ENCODE measurements around the gene KCND3.

- TF ChIP-seq, protein P1, sequence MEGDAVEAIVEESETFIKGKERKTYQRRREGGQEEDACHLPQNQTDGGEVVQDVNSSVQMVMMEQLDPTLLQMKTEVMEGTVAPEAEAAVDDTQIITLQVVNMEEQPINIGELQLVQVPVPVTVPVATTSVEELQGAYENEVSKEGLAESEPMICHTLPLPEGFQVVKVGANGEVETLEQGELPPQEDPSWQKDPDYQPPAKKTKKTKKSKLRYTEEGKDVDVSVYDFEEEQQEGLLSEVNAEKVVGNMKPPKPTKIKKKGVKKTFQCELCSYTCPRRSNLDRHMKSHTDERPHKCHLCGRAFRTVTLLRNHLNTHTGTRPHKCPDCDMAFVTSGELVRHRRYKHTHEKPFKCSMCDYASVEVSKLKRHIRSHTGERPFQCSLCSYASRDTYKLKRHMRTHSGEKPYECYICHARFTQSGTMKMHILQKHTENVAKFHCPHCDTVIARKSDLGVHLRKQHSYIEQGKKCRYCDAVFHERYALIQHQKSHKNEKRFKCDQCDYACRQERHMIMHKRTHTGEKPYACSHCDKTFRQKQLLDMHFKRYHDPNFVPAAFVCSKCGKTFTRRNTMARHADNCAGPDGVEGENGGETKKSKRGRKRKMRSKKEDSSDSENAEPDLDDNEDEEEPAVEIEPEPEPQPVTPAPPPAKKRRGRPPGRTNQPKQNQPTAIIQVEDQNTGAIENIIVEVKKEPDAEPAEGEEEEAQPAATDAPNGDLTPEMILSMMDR (IDR thresholded peaks at IDR 0.05), result no peak
- no peak for TF ChIP-seq POLR2A (IDR thresholded peaks at IDR 0.05)
Observed at GRCh38 chr1:111976332-111976731, 13.1 kb downstream of the KCND3 start.

Measured in lower leg skin (tissue), 3 donors.